Fibroblast of skin of left quadriceps (primary cell): Measurements from ENCODE around the gene ATPAF1.
"Not testable (repeated sequence)": the region's sequence is repeated elsewhere in the genome, so short reads cannot be mapped to it uniquely, and the experiment has no call there.

Experiments
- DNase-seq, 2 experiments: peaks; one replicate each; pipeline ENCODE4 v3.0.0-alpha.2; 2013; ENCODE audit warnings: low read depth in 2 of 2

Gene ATPAF1, protein sequence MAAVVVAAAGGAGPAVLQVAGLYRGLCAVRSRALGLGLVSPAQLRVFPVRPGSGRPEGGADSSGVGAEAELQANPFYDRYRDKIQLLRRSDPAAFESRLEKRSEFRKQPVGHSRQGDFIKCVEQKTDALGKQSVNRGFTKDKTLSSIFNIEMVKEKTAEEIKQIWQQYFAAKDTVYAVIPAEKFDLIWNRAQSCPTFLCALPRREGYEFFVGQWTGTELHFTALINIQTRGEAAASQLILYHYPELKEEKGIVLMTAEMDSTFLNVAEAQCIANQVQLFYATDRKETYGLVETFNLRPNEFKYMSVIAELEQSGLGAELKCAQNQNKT

DNA sequence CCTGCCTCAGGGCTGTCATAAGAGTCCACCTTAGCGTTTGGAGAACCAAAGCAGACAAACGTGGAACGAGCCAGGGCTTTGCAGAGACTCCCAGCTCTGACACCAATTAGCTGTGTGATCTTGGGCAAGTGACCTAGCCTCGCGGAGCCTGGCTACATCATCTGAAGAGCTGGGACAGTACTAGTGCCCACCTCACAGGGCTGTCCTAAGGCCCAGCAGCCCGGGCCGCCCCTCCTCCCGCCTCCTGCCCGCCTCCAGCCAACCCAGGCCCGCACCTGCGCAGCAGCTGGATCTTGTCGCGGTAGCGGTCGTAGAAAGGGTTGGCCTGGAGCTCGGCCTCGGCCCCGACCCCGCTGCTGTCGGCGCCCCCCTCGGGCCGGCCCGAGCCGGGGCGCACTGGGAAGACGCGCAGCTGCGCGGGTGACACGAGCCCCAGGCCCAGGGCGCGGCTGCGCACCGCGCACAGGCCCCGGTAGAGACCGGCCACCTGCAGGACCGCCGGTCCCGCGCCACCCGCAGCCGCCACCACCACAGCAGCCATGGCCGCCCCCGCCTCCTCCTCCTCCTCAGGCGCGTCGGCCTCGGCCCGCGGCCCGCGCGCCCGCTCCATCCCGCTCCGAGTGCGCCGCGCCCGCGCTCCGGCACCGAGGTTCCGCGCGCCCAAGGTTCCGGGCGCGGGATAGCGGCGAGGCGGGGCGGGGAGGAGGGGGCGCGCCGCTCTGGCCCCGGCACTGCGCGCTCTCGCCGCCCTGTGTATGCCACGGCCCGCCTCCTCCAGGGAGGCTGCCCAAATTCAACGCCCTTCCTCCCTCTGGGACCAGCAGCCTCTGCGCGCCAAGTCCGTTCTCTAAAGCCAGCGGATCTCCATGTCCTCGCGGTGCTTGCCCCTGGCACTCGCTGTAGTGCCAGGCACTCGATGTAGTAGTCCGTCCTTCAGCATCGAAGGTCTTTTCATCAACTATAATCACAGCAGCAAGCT lies at the start of gene ATPAF1:
Gene ATPAF1, minus strand, starts transcription at position 583 of the 979 bp plus-strand sequence. Its CDS starts 42 bp downstream, at position 541.
- DNase-seq = peak in 1 of 2 experiments; percentile 37

DNA sequence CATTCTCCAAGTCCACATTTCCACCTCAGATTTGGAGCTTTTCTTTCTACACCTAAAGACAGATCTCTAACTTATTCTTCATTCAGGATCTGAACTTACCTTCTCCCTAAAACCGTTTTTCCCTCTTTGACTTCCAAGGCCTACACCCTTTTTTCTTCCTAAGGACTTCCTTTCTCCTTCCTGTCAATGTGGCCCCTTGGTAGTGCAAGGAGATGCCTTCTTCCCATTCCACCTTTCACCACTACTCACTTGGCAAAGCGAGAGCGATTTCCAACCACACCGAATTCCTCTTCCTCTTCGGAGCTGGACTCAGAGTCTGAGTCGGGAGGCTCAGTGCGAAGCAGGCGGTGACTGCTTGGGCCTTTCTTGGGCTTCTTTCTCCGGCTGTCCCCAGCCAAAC lies 49.5 kb upstream of the ATPAF1 start:
- no peak for DNase-seq

DNA sequence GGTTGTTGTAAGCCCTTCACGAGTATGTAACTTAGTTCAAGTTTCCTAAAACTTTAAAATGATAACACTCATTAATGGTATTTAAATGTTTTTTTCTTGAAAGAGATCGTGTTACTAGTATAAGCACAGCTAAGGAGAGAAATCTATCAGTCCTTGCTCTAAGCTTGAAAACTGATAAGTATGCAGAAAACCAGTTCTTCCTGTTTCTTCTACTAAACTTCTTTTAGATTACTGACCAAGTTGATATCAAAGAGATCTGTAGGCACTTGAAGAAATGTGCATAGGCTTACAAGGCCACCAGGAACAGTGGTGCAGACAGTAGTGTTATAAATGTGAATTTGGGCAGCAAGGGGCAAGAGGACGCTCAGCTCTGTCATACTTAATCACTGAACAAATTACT lies 46.8 kb upstream of the ATPAF1 start:
- no peak for DNase-seq

DNA sequence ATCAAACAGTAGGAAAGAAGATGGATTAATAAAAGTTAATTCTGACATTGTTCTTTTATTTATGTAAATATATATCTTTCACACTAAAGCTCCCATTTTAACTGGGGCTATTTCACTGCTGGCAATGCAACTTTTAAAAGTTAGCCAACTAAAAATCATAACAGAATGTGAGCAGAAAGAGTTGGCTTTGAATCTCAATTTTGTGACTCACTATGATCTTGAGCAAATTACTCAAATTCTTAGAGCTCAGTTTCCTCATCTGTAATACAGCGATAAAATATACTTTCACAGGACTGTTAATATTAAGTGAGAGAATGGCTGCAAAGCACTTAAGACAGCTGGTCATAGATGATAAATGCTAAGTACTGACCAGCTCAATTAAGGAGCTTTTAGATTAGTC lies 40.0 kb upstream of the ATPAF1 start:
- DNase-seq = no peak

DNA sequence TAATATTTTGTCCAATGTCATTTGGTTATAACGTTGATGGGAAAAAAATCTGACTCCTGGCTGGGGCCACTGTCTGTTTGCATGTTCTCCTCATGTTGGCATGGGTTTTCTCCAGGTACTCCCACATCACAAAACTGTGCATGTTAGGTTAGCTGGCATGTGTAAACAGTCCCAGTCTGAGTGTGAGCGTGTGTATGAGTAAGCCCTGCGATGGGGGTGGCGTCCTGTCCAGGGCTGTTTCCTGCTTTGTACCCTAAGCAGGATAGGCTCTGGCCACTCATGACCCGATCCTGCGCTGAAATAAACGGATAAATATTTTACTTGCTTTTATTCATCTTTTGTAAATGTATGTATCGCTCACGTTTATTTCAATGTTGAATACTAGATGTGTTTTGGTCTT lies 37.2 kb upstream of the ATPAF1 start:
- DNase-seq = no peak

DNA sequence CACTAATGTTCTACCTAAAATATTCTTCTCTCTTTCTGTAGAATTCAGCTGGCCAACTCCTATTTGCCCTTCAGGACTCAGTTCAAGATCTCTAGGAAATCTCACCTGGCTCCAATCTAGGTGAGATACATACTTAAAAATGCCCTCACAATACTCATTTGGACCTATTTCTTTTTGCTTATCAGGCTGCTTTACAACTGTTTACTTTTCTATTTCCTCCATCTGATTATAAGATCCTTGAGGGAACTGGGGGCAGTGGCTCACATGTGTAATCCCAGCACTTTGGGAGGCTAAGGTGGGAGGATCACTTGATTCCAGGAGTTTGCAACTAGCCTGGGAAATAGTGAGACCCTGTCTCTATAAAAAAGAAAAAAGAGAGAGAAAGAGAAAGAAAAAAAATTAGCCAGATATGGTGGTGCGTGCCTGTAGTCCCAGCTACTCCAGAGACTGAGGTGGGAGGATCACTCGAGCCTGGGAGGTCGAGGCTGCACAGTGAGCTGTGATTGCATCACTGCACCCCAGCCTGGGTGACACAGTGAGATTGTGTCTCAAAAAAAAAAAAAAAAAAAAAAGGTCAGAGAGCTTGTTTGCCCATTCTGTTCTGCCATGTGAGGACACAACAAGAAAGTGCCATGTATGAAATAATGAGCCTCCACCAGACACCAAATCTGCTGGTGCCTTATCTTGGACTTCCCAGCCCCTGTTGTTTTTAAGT lies 35.9 kb upstream of the ATPAF1 start:
- no peak for DNase-seq

DNA sequence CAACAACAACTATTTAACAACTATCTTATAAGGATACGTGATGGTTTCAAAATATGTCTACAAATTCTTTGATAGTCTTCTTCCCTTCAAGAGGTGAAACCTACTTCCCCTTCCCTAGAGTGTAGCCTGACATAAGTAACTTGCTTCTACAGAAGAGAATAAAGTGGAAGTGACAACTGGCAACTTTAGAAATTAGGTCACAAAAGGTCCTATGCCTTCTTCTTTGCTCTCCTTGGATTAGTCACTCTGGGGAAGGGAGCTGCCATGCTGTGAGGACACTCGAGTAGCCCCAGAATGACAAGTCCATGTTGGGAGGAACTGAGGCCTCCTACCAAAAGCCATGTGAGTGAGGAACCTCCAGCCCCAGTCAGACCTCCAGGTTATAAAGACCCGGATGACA lies 31.5 kb upstream of the ATPAF1 start:
- DNase-seq = no peak

DNA sequence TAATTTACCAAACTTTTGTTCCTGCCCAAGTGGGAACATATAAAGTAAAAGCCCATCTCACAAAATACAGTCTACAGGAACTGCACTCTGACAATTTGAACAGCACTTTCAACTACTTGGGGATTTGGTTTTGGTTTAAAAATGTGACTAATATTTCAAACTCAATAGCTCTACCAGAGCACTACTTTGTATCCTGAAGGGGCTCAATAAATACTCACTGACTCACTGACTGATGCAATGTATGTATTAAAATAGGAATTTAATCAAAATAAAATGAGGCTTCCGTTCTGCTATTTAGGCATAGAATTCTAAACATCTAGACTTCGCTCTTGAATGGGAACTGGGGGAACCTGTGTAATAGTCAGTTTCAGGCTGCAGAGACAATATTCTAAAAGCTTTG lies 28.9 kb upstream of the ATPAF1 start:
- DNase-seq = no peak

DNA sequence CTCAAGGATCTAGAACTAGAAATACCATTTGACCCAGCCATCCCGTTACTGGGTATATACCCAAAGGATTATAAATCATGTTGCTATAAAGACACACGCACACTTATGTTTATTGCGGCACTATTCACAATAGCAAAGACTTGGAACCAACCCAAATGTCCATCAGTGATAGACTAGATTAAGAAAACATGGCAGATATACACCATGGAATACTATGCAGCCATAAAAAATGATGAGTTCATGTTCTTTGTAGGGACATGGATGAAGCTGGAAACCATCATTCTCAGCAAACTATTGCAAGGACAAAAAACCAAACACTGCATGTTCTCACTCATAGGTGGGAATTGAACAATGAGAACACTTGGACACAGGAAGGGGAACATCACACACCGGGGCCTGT lies 26.5 kb upstream of the ATPAF1 start:
- DNase-seq = not testable (repeated sequence)

DNA sequence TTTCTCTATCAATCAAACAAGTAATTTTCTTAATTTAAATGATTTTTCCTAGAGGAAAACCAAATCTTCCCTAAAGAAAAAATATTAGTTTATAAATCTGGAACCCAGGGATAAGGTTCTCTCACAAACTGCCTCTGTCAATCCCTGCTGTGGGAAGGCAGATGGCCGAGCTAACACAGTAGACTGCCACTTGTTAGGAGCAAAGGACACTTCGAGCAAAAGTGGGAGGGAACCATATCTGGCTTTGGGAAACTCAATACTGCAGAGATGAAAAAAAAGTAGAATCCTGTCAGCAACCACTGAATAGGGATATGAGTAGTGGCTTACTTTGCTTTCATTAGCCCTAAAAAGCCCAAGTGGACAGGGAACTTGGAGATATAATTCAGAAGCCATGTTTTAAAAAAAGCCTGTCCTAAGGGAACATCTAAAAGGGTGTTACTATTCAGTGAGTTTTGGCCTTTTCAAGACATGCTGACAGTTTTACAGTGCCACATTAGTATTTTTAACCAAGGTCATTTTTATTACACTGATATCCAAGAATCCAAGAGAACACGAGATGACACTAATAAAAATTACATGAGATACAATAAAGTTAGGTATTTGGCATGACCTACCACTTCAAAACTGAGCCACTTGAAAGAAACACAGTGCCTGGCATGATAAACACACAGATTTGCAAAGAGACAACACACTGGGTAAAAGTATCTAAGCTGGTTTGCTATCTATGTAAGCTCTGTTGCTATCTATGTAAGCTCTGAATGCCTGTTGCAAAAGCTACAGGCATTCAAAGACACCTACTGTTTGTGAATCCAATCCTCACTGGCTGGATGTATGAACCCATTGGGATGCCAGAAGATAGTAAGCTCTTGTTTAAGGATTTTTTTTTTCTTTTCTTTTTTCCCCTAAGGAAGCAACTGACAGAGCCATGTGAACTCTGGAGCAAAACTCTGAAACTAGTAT lies 24.9 kb upstream of the ATPAF1 start:
- no peak for DNase-seq

DNA sequence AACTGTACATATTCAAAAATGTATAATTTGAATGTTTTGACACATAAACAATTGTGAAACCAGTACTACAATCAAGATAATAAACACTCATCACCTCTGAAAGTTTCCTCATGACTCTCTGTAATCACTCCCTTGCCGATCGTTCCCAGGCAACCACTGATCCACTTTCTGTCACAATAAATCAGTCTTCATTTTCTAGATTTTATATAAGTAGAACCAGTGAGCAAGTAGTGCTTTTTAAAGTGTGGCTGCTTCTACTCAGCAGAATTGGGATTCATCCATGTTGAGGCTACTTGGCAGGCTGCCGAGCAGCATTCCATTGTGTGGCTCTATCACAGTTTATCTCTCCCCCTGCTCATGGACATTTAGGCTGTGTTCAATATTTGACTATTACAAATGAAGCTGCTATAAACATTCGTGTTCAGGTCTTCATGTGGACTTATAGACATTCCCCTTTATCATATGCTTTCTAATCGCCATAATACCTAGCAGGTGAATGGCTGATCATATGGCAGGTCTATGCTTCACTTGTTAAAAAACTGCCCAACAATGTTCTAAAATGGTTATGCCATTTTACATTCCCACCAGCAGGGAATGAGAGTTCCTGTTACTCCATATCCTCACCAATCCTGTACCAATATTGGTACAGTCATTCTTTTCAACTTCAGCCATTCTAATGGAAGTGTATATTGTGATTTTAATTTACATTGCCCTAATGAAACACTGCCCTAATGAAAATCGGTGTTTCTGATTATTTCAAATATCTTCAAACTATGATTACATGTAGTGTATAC lies 24.0 kb upstream of the ATPAF1 start:
- DNase-seq = no peak

DNA sequence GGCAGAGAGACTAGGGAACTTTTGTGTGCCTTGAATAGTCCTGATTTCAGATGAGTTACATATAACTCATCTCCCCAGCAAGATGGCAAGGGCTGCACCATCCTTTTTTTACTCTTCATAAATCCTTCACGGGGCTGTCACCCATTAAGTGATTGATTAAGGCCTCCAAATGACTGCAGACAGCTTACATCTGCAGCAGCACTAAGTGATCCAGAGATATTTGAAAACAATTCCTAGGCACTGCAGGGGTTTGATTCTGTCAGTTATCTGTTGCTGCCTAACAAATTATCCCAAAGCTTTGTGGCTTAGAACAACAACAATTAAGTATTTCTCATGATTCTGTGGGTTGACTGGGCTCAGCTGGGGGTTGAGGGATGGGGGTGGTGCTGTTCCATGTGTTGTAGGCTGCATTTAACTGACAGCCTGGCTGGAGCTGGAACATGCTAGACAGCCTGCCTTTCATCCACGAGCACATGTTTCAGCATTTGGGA lies 22.8 kb upstream of the ATPAF1 start:
- peak in 1 of 2 experiments; percentile 29 for DNase-seq

DNA sequence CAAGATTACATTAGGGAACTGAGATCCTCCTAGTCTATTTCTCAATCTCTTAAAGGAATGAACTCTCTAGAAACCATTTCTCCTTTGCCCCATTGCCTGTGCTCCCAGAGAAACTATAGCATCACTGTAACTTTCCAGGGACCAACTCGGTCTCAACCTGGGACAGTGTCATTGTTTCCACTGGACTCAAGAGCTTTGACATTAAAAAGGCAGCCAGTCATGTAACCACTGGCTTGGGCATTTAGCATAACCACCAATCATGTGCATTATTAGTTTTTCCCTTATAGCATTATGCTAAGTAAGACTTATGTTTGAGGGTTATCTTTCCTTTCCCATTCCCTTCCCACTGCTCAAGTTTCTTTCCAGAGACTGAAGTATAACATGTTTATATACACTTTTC lies 21.7 kb upstream of the ATPAF1 start:
- DNase-seq = no peak

DNA sequence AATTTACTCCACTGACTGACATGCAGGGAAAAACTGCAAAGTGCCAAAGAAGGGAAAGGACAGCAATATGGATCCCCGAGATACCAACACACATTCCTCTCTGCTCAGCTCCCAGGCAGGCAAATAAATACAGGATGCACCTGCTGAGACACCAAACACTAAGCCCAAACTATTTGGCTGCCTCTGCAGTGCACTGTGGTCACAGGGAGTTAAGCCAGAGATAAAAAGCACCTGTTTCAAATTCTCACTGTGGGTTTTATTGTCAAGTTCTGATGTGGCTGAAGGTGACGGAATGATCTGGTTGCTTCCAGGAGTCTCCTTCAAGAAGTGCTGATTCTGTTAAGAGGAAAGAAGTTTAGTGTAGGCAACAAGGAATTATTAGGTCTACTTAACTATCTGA lies 21.2 kb upstream of the ATPAF1 start:
- no peak for DNase-seq

DNA sequence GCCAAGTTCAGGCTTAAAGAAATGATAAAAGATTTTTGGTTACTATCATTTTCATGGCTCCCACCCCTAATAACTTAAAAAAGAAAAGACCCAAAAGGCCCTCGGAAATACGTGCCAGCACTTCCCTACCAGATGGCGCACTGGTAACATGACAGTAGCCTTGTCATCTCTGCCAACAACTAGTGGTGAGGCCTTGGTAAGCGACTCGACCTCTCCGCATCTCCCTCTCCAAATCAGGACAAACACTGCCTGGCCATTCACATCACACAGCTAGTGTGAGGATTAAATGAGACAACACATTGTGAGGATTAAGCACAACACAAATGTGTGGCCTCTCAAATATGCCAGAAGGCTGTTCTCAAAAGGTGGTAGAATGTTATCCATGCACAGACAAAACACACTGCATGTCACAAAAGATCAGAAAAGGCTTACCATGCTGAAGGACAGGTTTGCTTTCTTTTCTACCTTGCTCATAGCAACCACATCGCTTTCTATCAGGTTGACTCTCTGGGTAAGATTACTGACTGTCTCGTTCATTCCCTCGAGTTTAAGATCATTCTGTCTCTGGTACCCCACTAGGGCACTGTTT lies 19.9 kb upstream of the ATPAF1 start:
- DNase-seq = no peak

DNA sequence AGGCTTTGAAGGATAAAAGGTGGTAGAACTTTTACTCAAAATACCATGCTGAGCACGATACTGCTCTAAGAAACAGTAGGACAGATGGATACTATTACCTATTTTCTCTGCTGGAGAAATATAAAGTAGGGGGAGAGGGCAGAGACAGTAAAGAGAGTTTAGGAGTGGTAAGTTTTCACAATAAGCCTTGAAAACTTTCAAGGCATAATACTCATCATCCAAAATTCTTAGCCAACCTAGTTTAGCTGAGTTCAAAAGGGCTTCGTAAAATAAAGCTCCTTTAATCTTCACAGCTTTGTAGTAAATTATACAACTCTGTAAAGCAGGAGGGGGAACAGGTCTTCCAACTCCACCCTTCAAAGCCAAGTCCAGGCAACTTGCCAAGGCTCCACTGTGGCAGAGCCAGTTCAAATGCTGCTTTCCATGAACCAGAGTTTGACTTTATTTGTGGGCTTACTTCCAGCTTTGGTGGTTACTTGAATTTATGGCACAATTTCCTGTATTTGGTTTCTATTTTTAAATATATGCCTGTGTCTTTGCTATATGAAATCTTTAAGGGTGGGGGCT lies 19.0 kb upstream of the ATPAF1 start:
- DNase-seq = peak; percentile 63 to 65

DNA sequence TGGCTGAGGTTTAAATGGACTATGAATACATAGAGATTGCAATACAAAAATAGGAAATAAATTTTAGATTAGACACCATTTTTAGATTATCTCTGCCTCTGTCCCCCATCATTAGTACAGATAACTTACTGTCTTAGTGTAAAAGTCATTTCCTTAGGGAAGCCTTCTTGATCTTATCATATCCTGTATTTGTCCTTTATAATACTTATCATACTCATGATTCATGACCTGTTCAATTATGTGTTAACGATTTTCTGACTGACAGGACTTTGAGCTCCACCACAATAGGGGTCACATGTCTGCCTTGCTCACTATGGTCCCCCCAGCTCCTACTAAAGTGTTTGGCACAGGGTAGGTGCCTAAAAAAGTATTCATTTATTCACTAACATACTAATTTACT lies 18.1 kb upstream of the ATPAF1 start:
- no peak for DNase-seq

DNA sequence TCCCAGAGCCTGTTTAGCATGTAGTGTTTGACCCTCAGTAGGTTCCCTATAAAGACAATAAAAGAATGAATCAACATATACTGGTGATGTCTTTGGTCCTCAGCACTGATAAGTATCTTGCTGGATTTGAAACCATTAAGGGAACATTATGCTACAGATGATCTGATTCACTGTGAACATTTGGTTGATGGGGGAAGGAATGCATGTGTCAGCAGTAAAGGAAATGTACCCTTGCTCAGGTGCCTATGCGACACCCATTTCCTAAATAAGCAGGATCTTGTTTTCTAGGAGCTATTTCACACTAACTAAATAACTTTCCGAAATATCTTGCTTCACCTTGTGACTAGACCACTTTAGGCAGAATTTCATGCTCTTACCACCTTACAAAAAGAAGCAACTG lies 16.5 kb upstream of the ATPAF1 start:
- DNase-seq = no peak

DNA sequence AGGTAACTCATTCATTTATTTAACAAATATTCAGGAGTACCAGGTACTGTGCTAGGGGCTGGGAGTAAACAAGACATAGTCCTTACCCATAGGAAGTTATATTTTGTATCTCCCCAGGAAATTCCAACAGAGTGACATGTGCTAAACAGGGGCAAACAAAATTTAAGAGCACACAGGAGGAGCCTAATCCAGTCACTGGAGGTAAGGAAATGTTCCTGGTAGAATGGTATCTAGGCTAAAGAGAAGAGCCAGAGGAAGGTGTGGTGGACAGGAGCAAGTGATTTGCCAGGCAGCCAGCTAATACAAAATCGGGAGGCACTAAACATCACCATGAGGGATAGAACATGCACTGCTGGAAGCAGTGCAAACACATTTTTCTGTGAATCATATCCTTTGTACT lies 13.9 kb upstream of the ATPAF1 start:
- DNase-seq = no peak
